Adrenal gland (tissue), 12 donors: ENCODE results near the gene SYNCRIP. TPM values are rescaled to one million over a fixed set of nuclear protein-coding genes. Genes with fewer than 3 reads are reported as not detected.
A peak's percentile ranks its signal among the peaks of the same experiment; 100 is the strongest.
"Not testable (repeated sequence)": the region's sequence is repeated elsewhere in the genome, so short reads cannot be mapped to it uniquely, and the experiment has no call there.

Experiments
- DNase-seq, 7 donors: peaks; one replicate each; pipeline ENCODE4 v3.0.0-alpha.2; 2019 to 2020
- H3K27ac ChIP-seq, 5 donors: fragments of 200-600 bp; sonication (generic) in 4 of 5; 1 replicate in 3 of 5; 2 replicates in 2 of 5; pipeline versions ENCODE4 v1.5.1 to v1.8.0; 2016 to 2020; ENCODE audit warnings: mild to moderate bottlenecking in 1 of 5
- H3K27me3 ChIP-seq: fragments of 200-600 bp; 2 replicates; pipeline ENCODE4 v1.8.0; 2021
- H3K36me3 ChIP-seq, 2 donors: fragments of 200-600 bp; replicated peaks in 1 of 2; 1 replicate in 1 of 2; 2 replicates in 1 of 2; pipeline versions ENCODE4 v1.5.1 to v1.8.0; 2018 to 2022
- H3K4me1 ChIP-seq, 2 donors: fragments of 200-600 bp; replicated peaks in 1 of 2; 1 replicate in 1 of 2; 2 replicates in 1 of 2; pipeline versions ENCODE4 v1.5.1 to v1.8.0; 2018 to 2021
- H3K4me3 ChIP-seq, 4 donors: fragments of 200-600 bp; sonication (generic) in 3 of 4; one replicate each; pipeline ENCODE4 v1.5.1; 2016 to 2018
- H3K9me3 ChIP-seq, 3 donors: fragments of 200-600 bp; sonication (generic) in 1 of 3; replicated peaks in 1 of 3; 1 replicate in 2 of 3; 2 replicates in 1 of 3; pipeline versions ENCODE4 v1.5.1 to v1.8.0; 2016 to 2021
- CTCF ChIP-seq, 6 experiments: fragments of 450-650 bp in 4 of 6; fragments of 200-600 bp in 2 of 6; sonication (generic) in 1 of 6; IDR thresholded peaks; 1 replicate in 5 of 6; 2 replicates in 1 of 6; pipeline versions ENCODE4 v1.5.1 to v1.8.0; 2016 to 2021; ENCODE audit warnings: antibody characterized with exemption in 6 of 6, mild to moderate bottlenecking in 2 of 6, moderate library complexity in 1 of 6
- POLR2A ChIP-seq, 2 donors: fragments of 450-650 bp; IDR thresholded peaks; one replicate each; pipeline ENCODE4 v1.6.1; 2017; ENCODE audit warnings: antibody characterized with exemption in 2 of 2, mild to moderate bottlenecking in 2 of 2, moderate library complexity in 1 of 2
- WGBS, 4 donors: extraction: QIAGEN DNeasy Blood & Tissue Kit in 2 of 4; methylation state at CpG; one replicate each; pipeline versions ENCODE4 v1.1.5 to v1.1.7; 2013 to 2017; 5-methylcytosine and 5-hydroxymethylcytosine counted together
- intact Hi-C, 2 donors: fragments of 100-400 bp; cut with DNase I; formaldehyde crosslinking; loops; one replicate each; pipeline versions ENCODE4 v1.14.1 to v1.15.0; 2022 to 2023
- polyA plus RNA-seq, 3 donors: library from polyadenylated mRNA; stranded (reverse); fragments of 200-250 nt in 2 of 3; fragments of 350-450 nt in 1 of 3; fragmentation: Illumina TruSeq in 1 of 3; extraction: RNeasy Lipid Tissue Mini Kit (QIAGEN cat#74804) in 1 of 3; gene quantifications; one replicate each; pipeline ENCODE4 v1.2.3, GENCODE V29; 2013 to 2014
- total RNA-seq, 9 donors: library from RNA; depleted of rRNA in 4 of 9; stranded (reverse); fragments of >200 nt in 4 of 9; fragments of 120-200 nt in 1 of 9; fragmentation: NEBNext Ultra II Directional in 1 of 9; extraction: Animal tissue kit (Norgen Biotek cat#: 25700) in 1 of 9; gene quantifications; one replicate each; pipeline versions ENCODE4 v1.1.0 to v1.2.4, GENCODE V29; 2013 to 2023
- donor health status: healthy with polysubstance abuse.
- donor health status: Bipolar disorder and iron deficiency.
- donor health status: DM: yes; HTN: yes; CAD: no.
- donor health status: DM: no; HTN: no; CAD: no.
- donor health status: DM: no; HTN: no; CAD: no.
- donor health status: DM: yes; HTN: yes; CAD: no.

Gene SYNCRIP
- total and polyA plus RNA-seq, 12 donors: 21.9 to 173 (median 54.9) TPM

- Histone ChIP-seq H3K36me3 (peaks cover 0 to 42% of the 10 kb centered on the region in 2 donors), H3K4me1 (peaks cover 14 to 35% of the 10 kb centered on the region in 2 donors), H3K27me3 (no peaks in the 10 kb centered on the region), H3K4me3 (peak overlapping the region; percentile 63 to 99 (median 90)), H3K27ac (peak overlapping the region in 4 of 5 donors; percentile 97 to 100 (median 99)), H3K9me3 (no peaks in the 10 kb centered on the region)
- intact Hi-C loops: loop anchor here in 1 of 2 donors (5.0 kb wide), 1 partner anchor 36 kb away; no protein-coding TSS in a partner anchor
- peak in 2 of 7 donors; percentile 22 to 59 for DNase-seq
- TF ChIP-seq CTCF (IDR thresholded peaks at IDR 0.05) (no peak), POLR2A (IDR thresholded peaks at IDR 0.05) (no peak)
- WGBS, 4 donors: 0 to 1% (median 0%) methylated on average over 11 to 14 of the region's 14 CpGs
Measured at GRCh38 chr6:85641522-85641896, 1.2 kb downstream of the SYNCRIP start.

- WGBS, 4 donors: 31 to 45% (median 40%) methylated on average over 3 of the region's 3 CpGs
- H3K4me1 ChIP-seq: peaks cover 14 to 35% of the 10 kb centered on the region in 2 donors
- no peak for TF ChIP-seq POLR2A (IDR thresholded peaks at IDR 0.05)
Measured at GRCh38 chr6:85640821-85641220, 1.9 kb downstream of the SYNCRIP start.

GRCh38 chr6:85637579-85637978 lies 5.1 kb downstream of the SYNCRIP start:
- Histone ChIP-seq H3K27ac (no peak overlapping the region), H3K9me3 (no peaks in the 10 kb centered on the region), H3K36me3 (peaks cover 0 to 79% of the 10 kb centered on the region in 2 donors), H3K4me1 (peaks cover 11 to 29% of the 10 kb centered on the region in 2 donors), H3K27me3 (no peaks in the 10 kb centered on the region), H3K4me3 (no peak overlapping the region)
- no peak for DNase-seq
- intact Hi-C loops: no loop called here
- WGBS, 4 donors: 44 to 63% (median 51%) methylated on average over 3 of the region's 3 CpGs
- TF ChIP-seq CTCF (IDR thresholded peaks at IDR 0.05) (no peak), POLR2A (IDR thresholded peaks at IDR 0.05) (no peak)

More at GRCh38 chr6:85640821-85641220, 1.9 kb downstream of the SYNCRIP start:
- Histone ChIP-seq H3K27ac (no peak overlapping the region), H3K27me3 (no peaks in the 10 kb centered on the region), H3K9me3 (no peaks in the 10 kb centered on the region), H3K36me3 (peaks cover 0 to 49% of the 10 kb centered on the region in 2 donors), H3K4me3 (peak overlapping the region in 2 of 4 donors; percentile 88 to 92)
- DNase-seq: no peak
- intact Hi-C loops: loop anchor here in 1 of 2 donors (5.0 kb wide), 1 partner anchor 36 kb away; no protein-coding TSS in a partner anchor

- H3K4me3 ChIP-seq: no peak overlapping the region
- H3K36me3 ChIP-seq: peaks cover 0 to 73% of the 10 kb centered on the region in 2 donors
- TF ChIP-seq CTCF (IDR thresholded peaks at IDR 0.05): no peak
- no peak for TF ChIP-seq POLR2A (IDR thresholded peaks at IDR 0.05)
- H3K27me3 ChIP-seq: no peaks in the 10 kb centered on the region
- DNase-seq: no peak
- WGBS, 4 donors: 75 to 86% (median 83%) methylated on average over 6 of the region's 6 CpGs
- H3K4me1 ChIP-seq: peaks cover 4 to 18% of the 10 kb centered on the region in 2 donors
- H3K9me3 ChIP-seq: no peaks in the 10 kb centered on the region
- peak overlapping the region in 1 of 5 donors; percentile 29 for H3K27ac ChIP-seq
- intact Hi-C loops: no loop called here
Measured at GRCh38 chr6:85632164-85632942, 10.3 kb downstream of the SYNCRIP start.

- H3K27me3 ChIP-seq, H3K9me3 ChIP-seq, H3K4me3 ChIP-seq, intact Hi-C loops, H3K27ac ChIP-seq, DNase-seq: not testable (repeated sequence)
- peaks cover 4 to 18% of the 10 kb centered on the region in 2 donors for H3K4me1 ChIP-seq
- WGBS, 4 donors: 91 to 98% (median 94%) methylated on average over 5 of the region's 5 CpGs
- peaks cover 0 to 72% of the 10 kb centered on the region in 2 donors for H3K36me3 ChIP-seq
Measured at GRCh38 chr6:85631117-85631516, 11.6 kb downstream of the SYNCRIP start.
